ENCODE measurements around the gene CYB5D1.

DNA sequence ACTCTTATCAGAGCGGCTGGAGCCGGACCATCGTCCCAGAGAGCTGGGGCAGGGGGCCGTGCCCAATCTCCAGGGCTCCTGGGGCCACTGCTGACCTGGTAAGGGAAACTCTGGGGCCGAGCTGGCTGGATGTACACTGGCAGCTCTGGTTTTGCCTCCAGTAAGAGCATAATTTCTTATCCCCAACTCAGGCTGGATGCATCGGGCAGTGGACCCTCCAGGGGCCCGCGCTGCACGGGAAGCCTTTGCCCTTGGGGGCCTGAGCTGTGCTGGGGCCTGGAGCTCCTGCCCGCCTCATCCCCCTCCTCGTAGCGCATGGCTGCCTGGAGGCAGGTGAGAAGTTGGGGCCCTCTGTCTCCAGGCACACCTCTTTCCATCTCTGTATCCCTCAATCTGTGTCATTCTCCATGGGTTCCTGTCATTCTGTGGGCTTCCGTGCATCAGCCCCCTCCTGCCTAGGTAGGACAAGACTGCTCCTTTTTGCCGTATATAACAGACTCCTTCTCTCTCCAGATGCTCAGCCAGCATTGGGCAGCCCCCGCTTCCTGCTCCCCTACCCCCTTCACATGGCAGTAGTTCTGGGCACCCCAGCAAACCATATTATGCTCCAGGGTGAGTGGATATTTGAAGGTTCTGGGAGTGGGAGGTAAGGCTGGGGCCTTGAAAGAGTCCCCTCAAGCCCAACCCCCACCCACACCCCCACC is 12.3 kb upstream of the CYB5D1 start:
- TF ChIP-seq ZNF274 (IDR thresholded peaks at IDR 0.05; ENCODE audit: low read depth, low read length) (no peak), YY1 (IDR thresholded peaks at IDR 0.05; ENCODE audit: insufficient read depth, insufficient read length) (no peak), SUZ12 (IDR thresholded peaks at IDR 0.05; ENCODE audit: extremely low read depth, insufficient read depth, insufficient read length) (no peak)
